Measurements from ENCODE around the gene PIAS4. TPM values are rescaled to one million over a fixed set of nuclear protein-coding genes. Genes with fewer than 3 reads are reported as not detected.

Gene PIAS4
- total and polyA plus RNA-seq, 9 of the 15 experiments (the other 6 are each of a cell fraction or from before 2014, with no cell fraction given), result 0.27 to 34.9 (median 14.4) TPM

DNA sequence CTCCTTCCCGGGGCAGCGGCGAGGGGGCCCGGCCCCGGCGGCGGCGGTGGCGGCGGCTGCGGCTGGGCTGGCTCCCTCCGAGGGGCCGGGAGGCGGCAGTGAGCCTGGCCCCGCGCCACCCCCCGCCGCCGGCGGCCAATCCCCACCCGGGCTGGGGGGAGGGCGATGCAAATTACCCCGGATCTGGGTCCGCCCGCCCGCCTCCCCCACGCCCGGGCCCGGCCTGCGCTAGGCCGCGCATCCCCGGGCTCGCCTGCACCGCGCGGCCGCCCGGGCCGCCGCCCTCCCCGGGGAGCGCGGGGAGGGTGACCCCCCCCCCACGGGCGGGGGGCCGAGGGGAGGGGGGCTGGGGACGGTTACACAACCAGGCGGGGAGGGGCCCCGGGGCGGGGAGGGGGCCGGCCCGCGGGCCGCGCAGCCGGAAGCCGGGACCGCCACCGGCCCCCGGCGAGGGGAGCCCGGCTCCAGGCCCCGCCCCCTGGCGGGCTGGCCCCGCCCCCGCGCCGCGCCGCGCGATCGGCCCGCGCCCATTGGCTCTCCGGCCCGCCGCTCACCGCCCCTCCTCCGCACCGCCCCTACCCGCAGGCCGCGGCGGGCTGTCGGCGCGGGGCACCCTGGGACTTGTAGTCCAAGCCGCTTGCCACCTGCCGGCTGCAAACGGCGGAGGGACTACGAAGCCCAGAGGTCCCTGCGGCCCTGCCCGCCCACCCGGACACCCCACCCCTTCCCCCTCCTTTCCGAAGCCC, 58.1 kb downstream of the PIAS4 start (continued):
- TF ChIP-seq, protein P1, sequence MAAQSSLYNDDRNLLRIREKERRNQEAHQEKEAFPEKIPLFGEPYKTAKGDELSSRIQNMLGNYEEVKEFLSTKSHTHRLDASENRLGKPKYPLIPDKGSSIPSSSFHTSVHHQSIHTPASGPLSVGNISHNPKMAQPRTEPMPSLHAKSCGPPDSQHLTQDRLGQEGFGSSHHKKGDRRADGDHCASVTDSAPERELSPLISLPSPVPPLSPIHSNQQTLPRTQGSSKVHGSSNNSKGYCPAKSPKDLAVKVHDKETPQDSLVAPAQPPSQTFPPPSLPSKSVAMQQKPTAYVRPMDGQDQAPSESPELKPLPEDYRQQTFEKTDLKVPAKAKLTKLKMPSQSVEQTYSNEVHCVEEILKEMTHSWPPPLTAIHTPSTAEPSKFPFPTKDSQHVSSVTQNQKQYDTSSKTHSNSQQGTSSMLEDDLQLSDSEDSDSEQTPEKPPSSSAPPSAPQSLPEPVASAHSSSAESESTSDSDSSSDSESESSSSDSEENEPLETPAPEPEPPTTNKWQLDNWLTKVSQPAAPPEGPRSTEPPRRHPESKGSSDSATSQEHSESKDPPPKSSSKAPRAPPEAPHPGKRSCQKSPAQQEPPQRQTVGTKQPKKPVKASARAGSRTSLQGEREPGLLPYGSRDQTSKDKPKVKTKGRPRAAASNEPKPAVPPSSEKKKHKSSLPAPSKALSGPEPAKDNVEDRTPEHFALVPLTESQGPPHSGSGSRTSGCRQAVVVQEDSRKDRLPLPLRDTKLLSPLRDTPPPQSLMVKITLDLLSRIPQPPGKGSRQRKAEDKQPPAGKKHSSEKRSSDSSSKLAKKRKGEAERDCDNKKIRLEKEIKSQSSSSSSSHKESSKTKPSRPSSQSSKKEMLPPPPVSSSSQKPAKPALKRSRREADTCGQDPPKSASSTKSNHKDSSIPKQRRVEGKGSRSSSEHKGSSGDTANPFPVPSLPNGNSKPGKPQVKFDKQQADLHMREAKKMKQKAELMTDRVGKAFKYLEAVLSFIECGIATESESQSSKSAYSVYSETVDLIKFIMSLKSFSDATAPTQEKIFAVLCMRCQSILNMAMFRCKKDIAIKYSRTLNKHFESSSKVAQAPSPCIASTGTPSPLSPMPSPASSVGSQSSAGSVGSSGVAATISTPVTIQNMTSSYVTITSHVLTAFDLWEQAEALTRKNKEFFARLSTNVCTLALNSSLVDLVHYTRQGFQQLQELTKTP (IDR thresholded peaks at IDR 0.05; ENCODE audit: low read depth in 1 of 2, partially characterized antibody in 2 of 2), result peak in 1 of 2 experiments; percentile 93
- TF ChIP-seq, protein P2, sequence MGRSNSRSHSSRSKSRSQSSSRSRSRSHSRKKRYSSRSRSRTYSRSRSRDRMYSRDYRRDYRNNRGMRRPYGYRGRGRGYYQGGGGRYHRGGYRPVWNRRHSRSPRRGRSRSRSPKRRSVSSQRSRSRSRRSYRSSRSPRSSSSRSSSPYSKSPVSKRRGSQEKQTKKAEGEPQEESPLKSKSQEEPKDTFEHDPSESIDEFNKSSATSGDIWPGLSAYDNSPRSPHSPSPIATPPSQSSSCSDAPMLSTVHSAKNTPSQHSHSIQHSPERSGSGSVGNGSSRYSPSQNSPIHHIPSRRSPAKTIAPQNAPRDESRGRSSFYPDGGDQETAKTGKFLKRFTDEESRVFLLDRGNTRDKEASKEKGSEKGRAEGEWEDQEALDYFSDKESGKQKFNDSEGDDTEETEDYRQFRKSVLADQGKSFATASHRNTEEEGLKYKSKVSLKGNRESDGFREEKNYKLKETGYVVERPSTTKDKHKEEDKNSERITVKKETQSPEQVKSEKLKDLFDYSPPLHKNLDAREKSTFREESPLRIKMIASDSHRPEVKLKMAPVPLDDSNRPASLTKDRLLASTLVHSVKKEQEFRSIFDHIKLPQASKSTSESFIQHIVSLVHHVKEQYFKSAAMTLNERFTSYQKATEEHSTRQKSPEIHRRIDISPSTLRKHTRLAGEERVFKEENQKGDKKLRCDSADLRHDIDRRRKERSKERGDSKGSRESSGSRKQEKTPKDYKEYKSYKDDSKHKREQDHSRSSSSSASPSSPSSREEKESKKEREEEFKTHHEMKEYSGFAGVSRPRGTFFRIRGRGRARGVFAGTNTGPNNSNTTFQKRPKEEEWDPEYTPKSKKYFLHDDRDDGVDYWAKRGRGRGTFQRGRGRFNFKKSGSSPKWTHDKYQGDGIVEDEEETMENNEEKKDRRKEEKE (IDR thresholded peaks at IDR 0.05; ENCODE audit: borderline replicate concordance in 1 of 2, control insufficient read depth in 1 of 2, low read depth in 2 of 2, low read length in 1 of 2), result peak in 1 of 2 experiments; percentile 21; a peak in 1 of 4 replicates
- TF ChIP-seq ZNF143 (CRISPR knock-in tag; IDR thresholded peaks at IDR 0.05) (peak; percentile 86), FOS (IDR thresholded peaks at IDR 0.05; ENCODE audit: extremely low read depth, insufficient read length) (peak; percentile 49), PML (IDR thresholded peaks at IDR 0.05; ENCODE audit: low read length) (0 out of 2 replicates have a peak, but pooled peaks have one; percentile 12), STAT5B (CRISPR knock-in tag; IDR thresholded peaks at IDR 0.05) (no peak), EGR1 (conservative IDR thresholded peaks at IDR 0.05) (peak; percentile 42), ZNF507 (tag; conservative IDR thresholded peaks at IDR 0.05) (no peak), ZBTB7A (IDR thresholded peaks at IDR 0.05; ENCODE audit: borderline replicate concordance, control insufficient read depth, low read depth, low read length) (peak; percentile 70), COPS2 (conservative IDR thresholded peaks at IDR 0.05) (no peak), ARNT (IDR thresholded peaks at IDR 0.05) (no peak), CCNT2 (IDR thresholded peaks at IDR 0.05; ENCODE audit: borderline replicate concordance, extremely low read depth, insufficient read length, low read depth, low read length) (peak; percentile 74), PCBP1 (IDR thresholded peaks at IDR 0.05; ENCODE audit: low read depth, low read length, poor library complexity, severe bottlenecking) (peak; percentile 48)
- TF ChIP-seq, protein P3, sequence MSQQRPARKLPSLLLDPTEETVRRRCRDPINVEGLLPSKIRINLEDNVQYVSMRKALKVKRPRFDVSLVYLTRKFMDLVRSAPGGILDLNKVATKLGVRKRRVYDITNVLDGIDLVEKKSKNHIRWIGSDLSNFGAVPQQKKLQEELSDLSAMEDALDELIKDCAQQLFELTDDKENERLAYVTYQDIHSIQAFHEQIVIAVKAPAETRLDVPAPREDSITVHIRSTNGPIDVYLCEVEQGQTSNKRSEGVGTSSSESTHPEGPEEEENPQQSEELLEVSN (IDR thresholded peaks at IDR 0.05; ENCODE audit: borderline replicate concordance in 1 of 2, extremely low read depth in 1 of 2, insufficient read depth in 1 of 2, insufficient read length in 1 of 2, low read depth in 1 of 2, low read length in 1 of 2, poor library complexity in 1 of 2, severe bottlenecking in 1 of 2), result peak in 1 of 2 experiments; percentile 16
- TF ChIP-seq, protein P4, sequence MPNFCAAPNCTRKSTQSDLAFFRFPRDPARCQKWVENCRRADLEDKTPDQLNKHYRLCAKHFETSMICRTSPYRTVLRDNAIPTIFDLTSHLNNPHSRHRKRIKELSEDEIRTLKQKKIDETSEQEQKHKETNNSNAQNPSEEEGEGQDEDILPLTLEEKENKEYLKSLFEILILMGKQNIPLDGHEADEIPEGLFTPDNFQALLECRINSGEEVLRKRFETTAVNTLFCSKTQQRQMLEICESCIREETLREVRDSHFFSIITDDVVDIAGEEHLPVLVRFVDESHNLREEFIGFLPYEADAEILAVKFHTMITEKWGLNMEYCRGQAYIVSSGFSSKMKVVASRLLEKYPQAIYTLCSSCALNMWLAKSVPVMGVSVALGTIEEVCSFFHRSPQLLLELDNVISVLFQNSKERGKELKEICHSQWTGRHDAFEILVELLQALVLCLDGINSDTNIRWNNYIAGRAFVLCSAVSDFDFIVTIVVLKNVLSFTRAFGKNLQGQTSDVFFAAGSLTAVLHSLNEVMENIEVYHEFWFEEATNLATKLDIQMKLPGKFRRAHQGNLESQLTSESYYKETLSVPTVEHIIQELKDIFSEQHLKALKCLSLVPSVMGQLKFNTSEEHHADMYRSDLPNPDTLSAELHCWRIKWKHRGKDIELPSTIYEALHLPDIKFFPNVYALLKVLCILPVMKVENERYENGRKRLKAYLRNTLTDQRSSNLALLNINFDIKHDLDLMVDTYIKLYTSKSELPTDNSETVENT (CRISPR knock-in tag; IDR thresholded peaks at IDR 0.05), result no peak
